ENCODE data around the gene GSE1.

Gene GSE1

DNA sequence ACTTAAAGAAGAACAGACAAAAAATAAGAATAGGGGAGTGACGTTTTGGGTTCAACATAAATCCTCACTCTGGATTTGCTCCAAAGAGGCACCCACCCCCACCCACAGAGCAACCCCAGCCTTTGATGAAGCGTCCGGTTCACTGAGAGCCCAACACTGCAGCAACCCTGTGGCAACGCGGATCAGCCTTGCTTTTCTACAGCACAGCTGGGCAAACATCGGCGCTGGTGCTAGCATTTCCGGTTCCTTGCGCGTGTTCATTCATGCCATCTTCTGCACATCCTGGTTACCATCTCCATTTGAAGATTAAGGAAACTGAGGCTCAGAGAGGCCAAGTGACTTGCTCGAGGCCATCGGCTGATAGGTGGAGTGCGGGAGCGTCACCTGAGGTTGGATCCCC lies 84.3 kb downstream of the GSE1 start:
- DNase-seq (ENCODE audit: low spot score) (no peak), FAIRE-seq (no peak)

DNA sequence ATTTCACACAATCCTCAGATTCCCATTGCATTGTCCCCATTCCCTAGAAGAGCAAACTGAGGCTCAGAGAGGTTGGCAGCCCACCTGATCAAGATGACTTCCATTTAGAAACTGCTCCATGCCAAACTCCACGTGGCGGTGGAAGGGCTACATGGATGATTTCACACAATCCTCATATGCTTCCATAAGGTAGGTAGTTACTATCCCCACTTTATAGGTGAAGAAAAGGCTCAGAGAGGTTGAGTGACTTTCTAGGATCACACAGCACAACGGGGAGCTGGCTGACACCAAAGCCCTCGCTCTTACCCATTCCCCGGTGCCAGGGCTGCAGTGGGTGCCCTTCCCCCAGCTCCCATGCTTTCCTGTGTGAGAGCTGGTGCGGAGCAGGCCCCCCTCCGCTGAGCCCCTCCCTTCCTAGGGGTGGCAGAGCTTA lies 85.4 kb downstream of the GSE1 start:
- DNase-seq (ENCODE audit: low spot score) (no peak), FAIRE-seq (no peak)

- FAIRE-seq (no peak), DNase-seq (ENCODE audit: low spot score) (no peak)
Observed at GRCh38 chr16:85698935-85699558, 85.9 kb downstream of the GSE1 start.

GRCh38 chr16:85699628-85700027 lies 86.5 kb downstream of the GSE1 start:
- DNase-seq (ENCODE audit: low spot score) (peak; percentile 42), FAIRE-seq (no peak)

GRCh38 chr16:85704011-85704410 lies 90.9 kb downstream of the GSE1 start:
- FAIRE-seq, result no peak

DNA sequence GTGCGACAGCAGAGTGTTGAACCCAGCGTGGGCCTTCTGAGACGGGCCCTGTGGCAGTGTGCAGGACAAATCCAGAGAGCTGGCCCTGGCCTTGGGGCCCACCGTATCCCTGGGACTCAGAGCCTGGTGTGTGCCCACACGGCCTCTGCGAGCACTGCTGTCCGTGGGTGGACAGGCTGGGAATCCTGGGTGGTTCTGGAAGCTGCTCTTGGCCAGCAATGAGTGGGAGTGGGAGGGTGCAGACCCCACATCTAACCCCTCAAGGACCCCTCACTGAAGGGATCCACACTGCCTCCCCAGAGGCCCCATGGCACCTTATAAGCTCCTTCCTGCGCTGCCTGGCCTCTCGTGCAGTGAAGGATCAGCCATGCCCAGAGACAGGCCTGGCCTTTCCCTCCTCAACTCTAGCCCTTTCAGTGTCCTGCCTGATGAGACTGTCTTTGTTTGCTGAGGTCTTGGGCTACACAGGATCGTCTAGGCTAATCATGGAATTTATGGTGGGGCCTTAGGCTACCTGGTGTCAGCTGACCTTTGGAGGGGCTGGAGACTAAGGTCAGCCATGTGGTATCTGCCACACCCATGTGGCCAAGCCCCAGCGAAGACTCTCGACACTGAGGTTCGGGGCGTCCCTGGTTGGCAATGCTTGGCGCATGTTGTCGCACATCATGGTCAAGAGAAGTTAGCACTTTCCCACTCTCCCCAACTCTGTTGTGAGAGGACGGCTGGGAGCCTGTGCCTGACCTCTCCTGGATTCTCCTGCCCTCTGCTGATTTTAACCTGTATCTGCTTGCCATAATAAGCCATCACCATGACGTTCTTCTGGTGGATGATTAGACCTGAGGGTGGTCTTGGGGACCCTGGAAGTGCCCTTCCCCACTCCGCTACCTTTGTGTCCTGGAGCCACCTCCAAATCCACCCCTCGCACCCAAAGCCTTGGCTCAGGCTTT lies 92.1 kb downstream of the GSE1 start:
- DNase-seq (ENCODE audit: low spot score) (no peak), FAIRE-seq (no peak)

More at GRCh38 chr16:85704011-85704410, 90.9 kb downstream of the GSE1 start:
- DNase-seq (ENCODE audit: low spot score), result no peak

DNA sequence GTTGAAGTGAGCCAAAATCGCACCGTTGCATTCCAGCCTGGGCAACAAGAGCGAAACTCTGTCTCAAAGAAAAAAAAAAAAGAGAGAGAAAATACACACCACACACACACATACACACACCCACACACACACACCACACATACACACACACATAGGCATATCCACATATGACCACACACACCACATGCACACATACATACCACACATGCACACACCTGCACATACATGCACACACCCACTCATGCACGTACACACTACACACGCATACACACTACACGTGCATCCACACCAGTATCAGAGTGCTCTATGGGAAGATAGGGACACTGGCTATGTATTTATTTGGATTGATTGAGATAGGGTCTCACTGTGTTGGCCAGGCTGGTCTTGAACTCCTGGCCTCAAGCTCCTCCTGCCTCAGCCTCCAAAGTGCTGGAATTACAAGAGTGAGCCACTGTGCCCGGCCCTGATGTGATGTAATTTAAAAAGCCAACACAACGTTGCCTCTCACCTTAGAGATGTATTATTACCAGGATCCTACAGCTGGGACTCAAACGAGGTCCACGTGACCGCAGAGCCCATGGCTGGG lies 93.4 kb downstream of the GSE1 start:
- FAIRE-seq (peak; percentile 81), DNase-seq (ENCODE audit: low spot score) (no peak)

- DNase-seq (ENCODE audit: low spot score), result no peak
- FAIRE-seq, result no peak
Observed at GRCh38 chr16:85707528-85708095, 94.5 kb downstream of the GSE1 start.

GRCh38 chr16:85708338-85708737 lies 95.2 kb downstream of the GSE1 start:
- no peak for DNase-seq (ENCODE audit: low spot score)
- FAIRE-seq, result no peak

DNA sequence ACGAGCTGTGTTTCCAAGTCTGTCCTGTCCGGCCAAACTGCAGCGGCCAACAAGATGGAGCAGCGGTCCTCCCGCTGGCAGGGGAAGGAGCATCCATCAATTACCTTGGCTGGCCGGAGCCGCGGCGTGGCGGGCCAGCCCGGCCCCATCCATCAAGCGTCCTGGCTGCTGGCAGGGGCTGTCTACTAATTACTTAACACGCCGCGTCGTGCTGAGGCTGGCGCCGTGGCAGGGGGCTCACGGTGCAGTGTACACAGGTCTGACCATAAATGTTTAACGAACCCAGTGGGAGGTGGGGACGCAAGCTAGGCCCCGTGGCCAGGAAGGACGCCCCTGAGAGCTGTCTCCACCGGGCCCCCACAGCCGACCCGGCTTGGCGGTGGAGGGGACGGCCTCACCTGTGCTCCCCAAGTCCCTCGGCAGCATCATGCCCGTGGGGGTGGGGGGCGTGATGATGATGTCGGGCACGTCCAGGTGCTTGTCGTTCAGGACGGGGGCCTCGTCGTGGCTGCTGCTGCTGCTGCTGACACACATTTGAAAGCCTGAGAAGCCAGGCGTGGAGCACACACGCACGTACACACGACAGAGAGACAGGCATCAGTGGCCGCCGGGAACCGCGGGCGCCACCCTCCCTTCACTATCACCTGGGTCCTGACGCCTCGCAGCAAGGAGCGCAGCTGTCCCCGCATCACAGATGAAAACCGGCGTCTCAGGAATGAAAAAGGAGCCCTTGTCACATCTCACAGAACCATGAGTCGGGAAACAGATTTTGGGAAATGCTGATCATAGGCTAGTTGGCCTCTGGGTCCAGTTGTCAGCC lies 96.9 kb downstream of the GSE1 start:
- no peak for FAIRE-seq
- no peak for DNase-seq (ENCODE audit: low spot score)

DNA sequence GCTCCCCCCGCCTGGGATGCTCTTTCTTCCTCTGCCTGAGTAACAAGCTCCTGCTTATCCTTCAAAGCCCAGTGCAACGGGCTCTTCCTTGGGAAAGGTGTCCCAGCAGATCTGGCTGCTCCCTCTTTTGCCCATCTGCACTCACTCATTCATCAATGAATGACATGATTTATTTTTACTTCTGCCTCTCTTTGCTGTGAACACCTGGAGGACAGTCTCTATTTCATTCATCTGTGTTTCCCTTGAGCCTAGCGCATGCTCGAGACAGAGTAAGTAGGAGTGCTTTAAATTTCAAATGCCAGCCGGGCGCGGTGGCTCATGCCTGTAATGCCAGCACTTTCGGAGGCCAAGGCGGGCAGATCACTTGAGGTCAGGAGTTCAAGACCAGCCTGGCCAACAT lies 97.6 kb downstream of the GSE1 start:
- FAIRE-seq (no peak), DNase-seq (ENCODE audit: low spot score) (no peak)

- FAIRE-seq (peak; percentile 32), DNase-seq (ENCODE audit: low spot score) (no peak)
Observed at GRCh38 chr16:85711982-85712587, 99.0 kb downstream of the GSE1 start.

GRCh38 chr16:85712801-85713200 lies 99.7 kb downstream of the GSE1 start:
- no peak for FAIRE-seq
- DNase-seq (ENCODE audit: low spot score), result peak; percentile 38

- no peak for FAIRE-seq
- no peak for DNase-seq (ENCODE audit: low spot score)
Observed at GRCh38 chr16:85715169-85716021, 102.3 kb downstream of the GSE1 start.

DNA sequence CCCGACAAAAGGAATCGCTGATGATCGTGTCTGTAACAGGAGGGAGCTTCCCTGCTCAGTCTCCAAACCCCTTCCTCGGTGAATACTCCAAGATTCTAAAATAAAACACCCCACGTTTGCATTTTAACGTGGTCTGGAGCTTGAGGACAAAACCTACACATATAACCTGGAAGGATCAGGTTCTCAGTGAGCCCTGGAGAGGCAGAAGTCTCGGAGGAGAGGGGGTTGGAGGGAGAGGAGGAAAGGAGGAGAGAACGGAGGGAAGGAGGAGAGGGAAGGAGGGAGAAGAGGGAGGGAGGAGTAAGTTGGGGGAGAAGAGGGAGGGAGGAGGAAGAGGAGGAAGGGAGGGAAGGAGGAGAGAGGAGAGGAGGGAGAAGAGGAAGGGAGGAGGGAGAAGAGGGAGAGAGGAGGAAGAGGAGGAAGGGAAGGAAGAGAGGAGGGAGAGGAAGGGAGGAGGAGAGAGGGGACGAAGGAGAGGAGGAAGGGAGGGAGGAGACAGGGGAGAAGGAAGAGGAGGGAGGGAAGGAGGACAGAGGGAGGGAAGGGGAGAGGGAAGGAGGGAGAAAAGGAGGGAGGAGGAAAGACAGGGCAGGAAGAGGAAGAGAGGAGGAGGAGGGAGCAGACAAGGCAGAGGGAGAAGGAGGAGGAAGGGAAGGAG lies 103.0 kb downstream of the GSE1 start:
- DNase-seq (ENCODE audit: low spot score) (no peak), FAIRE-seq (no peak)

DNA sequence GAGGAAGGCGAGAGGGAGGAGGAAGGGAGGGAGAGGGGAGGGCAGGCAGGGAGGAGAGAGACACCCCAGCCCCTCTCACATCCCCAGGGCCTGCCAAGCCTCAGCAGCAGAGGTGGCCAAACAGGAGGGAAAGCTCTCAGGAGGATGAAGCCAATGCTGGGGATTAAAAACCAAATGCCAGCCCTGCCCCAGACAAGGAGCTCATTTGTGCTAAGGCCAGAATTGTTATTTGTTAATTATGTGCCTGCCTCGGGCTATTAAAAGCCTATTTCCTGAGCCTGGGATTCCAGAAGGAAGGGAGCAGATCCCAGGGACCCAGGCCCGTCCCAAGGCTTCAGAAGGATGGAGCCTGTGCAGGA lies 103.5 kb downstream of the GSE1 start:
- FAIRE-seq, result no peak
- DNase-seq (ENCODE audit: low spot score), result no peak

- DNase-seq (ENCODE audit: low spot score) (peak; percentile 75), FAIRE-seq (no peak)
Observed at GRCh38 chr16:85717393-85718152, 104.5 kb downstream of the GSE1 start.

DNA sequence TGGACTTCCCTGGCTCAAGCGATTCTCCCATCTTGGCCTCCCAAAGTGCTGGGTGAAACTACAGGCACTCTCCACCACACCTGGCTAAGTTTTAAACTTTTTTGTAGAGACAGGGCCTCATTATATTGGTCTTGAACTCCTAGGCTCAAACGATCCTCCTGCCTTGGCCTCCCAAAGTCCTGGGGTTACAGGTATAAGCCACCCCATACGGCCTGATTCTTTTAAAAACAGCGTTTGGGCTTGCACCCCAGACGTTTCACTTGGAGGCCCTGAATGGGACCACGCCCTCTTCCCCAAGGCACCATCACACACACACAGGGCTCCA lies 105.0 kb downstream of the GSE1 start:
- DNase-seq (ENCODE audit: low spot score), result no peak
- no peak for FAIRE-seq

DNA sequence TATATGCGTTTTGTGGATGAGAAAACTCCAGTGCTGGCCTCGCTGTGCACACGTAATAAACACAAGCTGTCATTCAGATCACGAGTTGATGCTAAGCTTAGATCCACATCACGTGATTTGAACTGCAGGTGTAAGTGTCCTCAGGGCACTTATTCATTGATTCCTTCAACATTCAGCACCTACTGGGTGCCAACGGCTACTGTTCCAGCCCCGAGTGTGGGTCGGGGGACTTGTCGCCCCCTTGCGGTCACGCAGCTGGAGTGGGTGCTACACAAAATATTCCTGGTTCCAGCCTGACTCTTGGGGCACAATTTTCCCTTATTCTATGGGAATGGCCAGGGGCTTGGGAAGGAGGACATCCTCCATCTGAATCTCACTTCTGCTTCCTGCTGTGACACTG lies 105.6 kb downstream of the GSE1 start:
- FAIRE-seq, result peak; percentile 9

More for the DNA sequence above, 105.6 kb downstream of the GSE1 start:
- peak; percentile 49 for DNase-seq (ENCODE audit: low spot score)

All from urothelium cell line (cell line).